Activated T-cell treated with anti-CD3 and anti-CD28 coated beads, Interleukin-2, amount 50 U/mL, for 72 hours (primary cell): ENCODE results near the gene ZDHHC14. TPM values are rescaled to one million over a fixed set of nuclear protein-coding genes. Genes with fewer than 3 reads are reported as not detected.
"Not testable (repeated sequence)": the region's sequence is repeated elsewhere in the genome, so short reads cannot be mapped to it uniquely, and the experiment has no call there.

Experiments
- ATAC-seq, 2 donors: fragments of 150-1000 bp; cut with Tn5 transposase; replicated peaks in 1 of 2; 2 replicates each; pipeline ENCODE4 v1.10.0; 2021; ENCODE audit warnings: moderate library complexity in 2 of 2, mild to moderate bottlenecking in 1 of 2
- DNase-seq, 2 donors: peaks; one replicate each; pipeline ENCODE4 v3.0.0; 2021 to 2022; ENCODE audit warnings: mixed read lengths in 1 of 2
- H3K27ac Mint-ChIP-seq: one replicate; pipeline ENCODE4 v1.8.0; 2022; ENCODE audit warnings: mild to moderate bottlenecking, moderate library complexity, mixed read lengths
- H3K27me3 Mint-ChIP-seq: one replicate; pipeline ENCODE4 v1.8.0; 2022; ENCODE audit warnings: low read depth, mixed read lengths
- H3K36me3 Mint-ChIP-seq, 2 donors: one replicate each; pipeline ENCODE4 v1.8.0; 2022; ENCODE audit warnings: mixed read lengths in 2 of 2, mild to moderate bottlenecking in 1 of 2; ENCODE audit not compliant: insufficient read depth in 2 of 2
- H3K4me1 Mint-ChIP-seq: one replicate; pipeline ENCODE4 v1.8.0; 2022; ENCODE audit warnings: low read depth, mixed read lengths
- H3K4me3 Mint-ChIP-seq, 2 donors: one replicate each; pipeline ENCODE4 v1.8.0; 2022; ENCODE audit warnings: mild to moderate bottlenecking in 2 of 2, mixed read lengths in 2 of 2, moderate library complexity in 2 of 2
- H3K9me3 Mint-ChIP-seq, 2 donors: one replicate each; pipeline ENCODE4 v1.8.0; 2022; ENCODE audit warnings: mixed read lengths in 2 of 2
- total RNA-seq, 2 donors: library from RNA; stranded (reverse); gene quantifications; one replicate each; pipeline ENCODE4 v1.2.3, GENCODE V29; 2022

ZDHHC14 gene
- total RNA-seq, 2 donors from 2014 or later = 10.3 to 15.4 TPM

DNA sequence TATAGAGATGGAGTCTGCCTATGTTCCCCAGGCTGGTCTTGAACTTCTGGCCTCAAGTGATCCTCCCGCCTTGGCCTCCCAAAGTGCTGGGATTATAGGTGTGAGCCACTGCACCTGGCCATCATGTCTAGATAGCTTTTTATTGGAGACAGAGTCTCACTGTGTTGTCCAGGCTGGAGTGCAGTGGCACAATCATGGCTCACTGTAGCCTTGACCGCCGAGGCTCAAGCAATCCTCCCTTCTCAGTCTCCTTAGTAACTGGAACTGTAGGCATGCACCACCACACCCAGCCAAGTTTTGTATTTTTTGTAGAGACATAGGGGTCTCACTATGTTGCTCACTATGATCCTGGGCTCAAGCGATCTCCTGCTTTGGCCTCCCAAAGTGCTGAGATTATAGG lies 4.0 kb downstream of the ZDHHC14 start:
- H3K4me3 Mint-ChIP-seq, H3K9me3 Mint-ChIP-seq, ATAC-seq, H3K27ac Mint-ChIP-seq, DNase-seq: not testable (repeated sequence)
- H3K27me3 Mint-ChIP-seq = peaks cover 12% of the 10 kb centered on the region
- peaks cover 33% of the 10 kb centered on the region for H3K4me1 Mint-ChIP-seq
- H3K36me3 Mint-ChIP-seq = peaks cover 5 to 12% of the 10 kb centered on the region in 2 donors

DNA sequence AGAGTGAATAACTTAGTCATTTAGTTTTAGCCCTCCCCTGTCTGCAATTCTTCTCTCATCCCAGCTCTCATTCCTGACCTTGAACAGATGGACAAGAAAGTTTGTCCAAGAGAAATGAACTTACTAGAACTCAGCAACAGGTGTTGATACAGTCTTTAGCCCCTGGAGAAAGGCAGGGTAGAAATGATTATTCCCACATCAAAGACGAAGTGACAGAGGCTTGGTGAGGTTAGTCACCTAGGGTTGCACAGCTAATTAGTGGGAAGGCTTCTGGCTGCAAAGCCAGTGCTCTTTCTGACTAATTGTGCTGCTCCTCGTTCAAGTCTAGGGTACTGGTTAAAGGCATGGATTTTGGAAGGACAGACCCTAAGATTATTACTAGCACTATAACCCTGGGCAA lies 4.5 kb downstream of the ZDHHC14 start:
- H3K36me3 Mint-ChIP-seq = peaks cover 8 to 18% of the 10 kb centered on the region in 2 donors
- ATAC-seq = peak; percentile 35 to 44
- H3K27ac Mint-ChIP-seq = no peak overlapping the region
- H3K27me3 Mint-ChIP-seq = peaks cover 12% of the 10 kb centered on the region
- peaks cover 2 to 7% of the 10 kb centered on the region in 2 donors for H3K9me3 Mint-ChIP-seq
- DNase-seq = peak; percentile 30 to 53
- H3K4me1 Mint-ChIP-seq = peaks cover 33% of the 10 kb centered on the region
- peak overlapping the region; percentile 31 to 50 for H3K4me3 Mint-ChIP-seq

DNA sequence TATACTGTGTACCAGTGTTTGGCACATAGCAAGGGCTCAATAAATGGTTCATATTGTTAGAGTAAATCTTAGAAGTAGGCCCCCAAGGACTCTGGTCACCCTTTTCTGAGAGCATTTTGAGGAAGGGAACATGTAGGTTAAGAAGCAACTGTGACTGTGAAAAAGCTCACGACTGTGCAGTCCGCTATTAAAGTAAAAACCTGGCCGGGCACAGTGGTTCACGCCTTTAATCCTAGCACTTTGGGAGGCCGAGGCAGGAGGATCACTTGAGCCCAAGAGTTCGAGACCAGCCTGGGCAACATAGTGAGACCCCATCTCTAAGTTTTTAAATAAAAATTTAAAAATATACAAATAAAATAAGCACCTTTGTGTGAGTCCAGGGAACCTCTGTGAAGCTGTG lies 5.0 kb downstream of the ZDHHC14 start:
- H3K4me3 Mint-ChIP-seq = no peak overlapping the region
- DNase-seq = no peak
- H3K27ac Mint-ChIP-seq = no peak overlapping the region
- no peak for ATAC-seq
- peaks cover 33% of the 10 kb centered on the region for H3K4me1 Mint-ChIP-seq
- peaks cover 12% of the 10 kb centered on the region for H3K27me3 Mint-ChIP-seq
- H3K9me3 Mint-ChIP-seq = peaks cover 2 to 9% of the 10 kb centered on the region in 2 donors
- H3K36me3 Mint-ChIP-seq = peaks cover 9 to 21% of the 10 kb centered on the region in 2 donors

DNA sequence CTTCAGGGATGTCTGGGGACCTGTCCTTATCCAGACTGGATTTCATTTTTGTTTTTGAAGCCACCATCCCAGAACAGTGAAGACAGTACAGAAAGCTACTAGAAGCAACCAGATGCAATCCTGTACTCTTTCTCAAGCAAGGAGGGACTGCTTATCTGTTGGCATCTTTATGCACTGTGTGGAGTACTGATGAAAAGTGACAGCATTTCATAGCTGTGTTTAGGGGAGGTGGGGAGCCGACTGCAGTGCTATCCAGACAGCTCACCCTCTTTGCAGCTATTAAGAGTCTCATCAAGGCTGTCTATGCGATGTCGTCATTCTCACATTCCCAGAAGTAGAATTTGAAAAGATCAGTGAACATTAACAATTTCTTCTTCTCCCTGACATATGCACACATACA lies 5.5 kb downstream of the ZDHHC14 start:
- ATAC-seq = no peak
- H3K4me1 Mint-ChIP-seq = peaks cover 33% of the 10 kb centered on the region
- DNase-seq = no peak
- peaks cover 4 to 10% of the 10 kb centered on the region in 2 donors for H3K9me3 Mint-ChIP-seq
- H3K27ac Mint-ChIP-seq = no peak overlapping the region
- H3K27me3 Mint-ChIP-seq = peaks cover 12% of the 10 kb centered on the region
- H3K4me3 Mint-ChIP-seq = no peak overlapping the region
- H3K36me3 Mint-ChIP-seq = peaks cover 11 to 23% of the 10 kb centered on the region in 2 donors

GRCh38 chr6:157388924-157389323 lies 7.9 kb downstream of the ZDHHC14 start:
- Mint-ChIP-seq H3K4me3 (no peak overlapping the region), H3K27me3 (no peaks in the 10 kb centered on the region), H3K4me1 (peaks cover 24% of the 10 kb centered on the region), H3K27ac (no peak overlapping the region), H3K36me3 (peaks cover 16 to 19% of the 10 kb centered on the region in 2 donors), H3K9me3 (peaks cover 7 to 10% of the 10 kb centered on the region in 2 donors)
- ATAC-seq = no peak
- DNase-seq = no peak

GRCh38 chr6:157390273-157391060 lies 9.5 kb downstream of the ZDHHC14 start:
- Mint-ChIP-seq H3K36me3 (peaks cover 16% of the 10 kb centered on the region in 2 donors), H3K9me3 (peaks cover 7 to 10% of the 10 kb centered on the region in 2 donors), H3K27me3 (no peaks in the 10 kb centered on the region), H3K27ac (no peak overlapping the region), H3K4me3 (no peak overlapping the region), H3K4me1 (peaks cover 10% of the 10 kb centered on the region)
- no peak for DNase-seq
- ATAC-seq = no peak

DNA sequence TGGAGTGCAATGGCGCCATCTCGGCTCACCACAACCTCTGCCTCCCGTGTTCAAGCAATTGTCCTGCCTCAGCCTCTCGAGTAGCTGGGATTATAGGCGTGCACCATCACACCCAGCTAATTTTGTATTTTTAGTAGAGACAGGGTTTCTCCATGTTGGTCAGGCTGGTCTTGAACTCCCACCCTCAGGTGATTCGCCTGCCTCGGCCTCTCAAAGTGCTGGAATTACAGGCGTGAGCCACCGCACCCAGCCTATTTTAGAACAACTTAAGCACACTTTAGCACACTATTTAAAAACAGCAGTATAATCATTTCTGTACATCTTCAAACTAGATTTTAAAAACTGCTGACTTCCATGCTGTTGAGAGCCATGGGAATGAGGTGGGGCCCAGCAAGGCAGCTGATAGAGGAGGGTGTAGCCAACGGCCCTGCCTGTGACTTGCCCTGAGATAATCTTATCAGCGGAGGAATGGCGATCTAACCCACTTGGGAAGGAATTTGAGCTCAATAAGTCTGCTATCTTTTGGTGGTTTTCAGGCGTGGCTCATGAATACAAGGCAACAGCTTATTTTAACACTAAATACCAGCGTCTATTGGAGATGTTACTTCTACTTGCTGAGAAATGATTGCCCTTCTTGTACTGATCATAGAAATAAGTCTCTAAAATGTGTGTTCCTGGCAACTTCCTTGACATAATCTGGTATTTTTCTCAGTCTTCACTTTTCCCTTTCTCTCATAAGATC lies 12.1 kb downstream of the ZDHHC14 start:
- no peaks in the 10 kb centered on the region for H3K27me3 Mint-ChIP-seq
- H3K9me3 Mint-ChIP-seq = peaks cover 7 to 10% of the 10 kb centered on the region in 2 donors
- DNase-seq = no peak
- no peak overlapping the region for H3K27ac Mint-ChIP-seq
- H3K4me1 Mint-ChIP-seq = peaks cover 6% of the 10 kb centered on the region
- no peak overlapping the region for H3K4me3 Mint-ChIP-seq
- ATAC-seq = no peak
- H3K36me3 Mint-ChIP-seq = peaks cover 14 to 16% of the 10 kb centered on the region in 2 donors

- Mint-ChIP-seq H3K27ac (no peak overlapping the region), H3K4me3 (no peak overlapping the region), H3K36me3 (peaks cover 14 to 16% of the 10 kb centered on the region in 2 donors), H3K4me1 (peaks cover 6% of the 10 kb centered on the region), H3K27me3 (no peaks in the 10 kb centered on the region), H3K9me3 (peaks cover 7 to 10% of the 10 kb centered on the region in 2 donors)
- DNase-seq = no peak
- no peak for ATAC-seq
Measured at GRCh38 chr6:157393669-157394327, 12.8 kb downstream of the ZDHHC14 start.

GRCh38 chr6:157395199-157395598 lies 14.2 kb downstream of the ZDHHC14 start:
- not testable (repeated sequence) for H3K27me3 Mint-ChIP-seq, H3K9me3 Mint-ChIP-seq, H3K4me3 Mint-ChIP-seq, DNase-seq, H3K27ac Mint-ChIP-seq, H3K4me1 Mint-ChIP-seq, ATAC-seq
- H3K36me3 Mint-ChIP-seq = peaks cover 12% of the 10 kb centered on the region in 2 donors

DNA sequence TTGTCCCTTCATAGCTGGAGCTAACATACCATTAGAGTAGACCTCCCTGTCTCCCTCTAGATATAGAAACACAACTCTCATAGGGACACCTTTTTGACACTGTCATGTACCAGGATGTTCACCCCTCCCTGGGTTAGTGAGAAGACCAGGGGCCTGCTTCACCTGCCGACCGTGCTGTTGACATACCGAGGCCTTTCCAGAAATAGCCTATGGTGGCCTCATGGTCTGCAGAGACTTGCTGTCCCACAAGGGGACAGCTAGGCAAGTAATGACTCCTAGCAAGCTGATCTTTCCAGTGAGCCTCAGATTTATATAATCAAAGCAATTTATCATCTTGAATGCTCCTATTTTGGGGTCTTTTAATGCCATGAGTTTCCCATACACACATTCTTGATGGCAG lies 15.0 kb downstream of the ZDHHC14 start:
- H3K27me3 Mint-ChIP-seq = no peaks in the 10 kb centered on the region
- DNase-seq (no peak), ATAC-seq (no peak)
- peaks cover 6 to 10% of the 10 kb centered on the region in 2 donors for H3K36me3 Mint-ChIP-seq
- peaks cover 6% of the 10 kb centered on the region for H3K4me1 Mint-ChIP-seq
- peaks cover 1 to 5% of the 10 kb centered on the region in 2 donors for H3K9me3 Mint-ChIP-seq
- no peak overlapping the region for H3K4me3 Mint-ChIP-seq
- no peak overlapping the region for H3K27ac Mint-ChIP-seq

- Mint-ChIP-seq H3K4me3 (no peak overlapping the region), H3K4me1 (peaks cover 6% of the 10 kb centered on the region), H3K9me3 (no peaks in the 10 kb centered on the region), H3K27ac (no peak overlapping the region), H3K27me3 (no peaks in the 10 kb centered on the region), H3K36me3 (peaks cover 0 to 7% of the 10 kb centered on the region in 2 donors)
- DNase-seq (no peak), ATAC-seq (no peak)
Measured at GRCh38 chr6:157397660-157398059, 16.7 kb downstream of the ZDHHC14 start.

DNA sequence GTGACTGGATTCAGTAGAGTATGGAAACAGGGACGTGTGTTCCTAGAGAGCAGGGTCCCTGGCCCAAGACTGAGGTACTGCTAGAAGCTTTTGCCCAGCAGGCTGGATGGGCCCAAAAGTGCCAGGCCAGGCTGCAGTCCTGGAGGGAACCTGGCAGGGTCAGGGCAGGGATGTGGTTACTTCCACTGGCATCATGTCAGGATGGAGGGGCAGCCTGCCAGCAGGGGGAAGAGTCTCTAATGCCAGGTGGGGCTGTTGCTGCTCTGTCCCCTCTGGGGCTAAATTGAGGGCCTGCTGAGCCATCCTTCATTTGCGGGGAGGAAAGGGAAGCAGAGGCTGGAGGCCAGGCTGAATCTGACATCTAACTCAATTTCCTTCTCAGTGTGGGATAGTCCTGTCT lies 17.2 kb downstream of the ZDHHC14 start:
- no peak for DNase-seq
- no peaks in the 10 kb centered on the region for H3K27me3 Mint-ChIP-seq
- peaks cover 6% of the 10 kb centered on the region for H3K4me1 Mint-ChIP-seq
- no peaks in the 10 kb centered on the region for H3K9me3 Mint-ChIP-seq
- no peak overlapping the region for H3K4me3 Mint-ChIP-seq
- peaks cover 0 to 7% of the 10 kb centered on the region in 2 donors for H3K36me3 Mint-ChIP-seq
- no peak overlapping the region for H3K27ac Mint-ChIP-seq
- no peak for ATAC-seq

GRCh38 chr6:157400676-157401075 lies 19.7 kb downstream of the ZDHHC14 start:
- Mint-ChIP-seq H3K36me3 (no peaks in the 10 kb centered on the region), H3K9me3 (no peaks in the 10 kb centered on the region), H3K27me3 (no peaks in the 10 kb centered on the region), H3K27ac (no peak overlapping the region), H3K4me3 (no peak overlapping the region), H3K4me1 (no peaks in the 10 kb centered on the region)
- DNase-seq (no peak), ATAC-seq (no peak)
